Measurements from ENCODE around the gene FAM131C. TPM values are rescaled to one million over a fixed set of nuclear protein-coding genes. Genes with fewer than 3 reads are reported as not detected.

Gene FAM131C
- total RNA-seq, 2 donors from 2014 or later = 0.21 TPM; not detected in 1

- TF ChIP-seq CTCF (IDR thresholded peaks at IDR 0.05) = no peak
- intact Hi-C loops (cut with DNase I) = no loop called here
- Histone ChIP-seq H3K27ac (no peak overlapping the region), H3K9me3 (no peaks in the 10 kb centered on the region), H3K27me3 (peaks cover 4% of the 10 kb centered on the region), H3K4me3 (no peak overlapping the region), H3K36me3 (no peaks in the 10 kb centered on the region), H3K9ac (ENCODE audit: low read depth in 2 of 2, low read length in 2 of 2) (no peak overlapping the region), H3K4me1 (peaks cover 4% of the 10 kb centered on the region)
- DNase-seq = no peak
Measured at GRCh38 chr1:16071614-16072013, 1.8 kb downstream of the FAM131C start.

- DNase-seq = no peak
- intact Hi-C loops (cut with DNase I) = no loop called here
- H3K27ac ChIP-seq = no peak overlapping the region
- H3K27me3 ChIP-seq = peaks cover 4% of the 10 kb centered on the region
- H3K9me3 ChIP-seq = no peaks in the 10 kb centered on the region
- no peak overlapping the region for H3K9ac ChIP-seq (ENCODE audit: low read depth in 2 of 2, low read length in 2 of 2)
- no peaks in the 10 kb centered on the region for H3K36me3 ChIP-seq
- no peak overlapping the region for H3K4me3 ChIP-seq
- H3K4me1 ChIP-seq = peaks cover 4% of the 10 kb centered on the region
- no peak for TF ChIP-seq CTCF (IDR thresholded peaks at IDR 0.05)
Measured at GRCh38 chr1:16070640-16071355, 2.7 kb downstream of the FAM131C start.

GRCh38 chr1:16068356-16069270 is 4.8 kb downstream of the FAM131C start:
- DNase-seq = no peak
- no peak for TF ChIP-seq CTCF (IDR thresholded peaks at IDR 0.05)
- intact Hi-C loops (cut with DNase I) = no loop called here
- H3K9me3 ChIP-seq = no peaks in the 10 kb centered on the region
- no peak overlapping the region for H3K27ac ChIP-seq
- peaks cover 4% of the 10 kb centered on the region for H3K4me1 ChIP-seq
- H3K36me3 ChIP-seq = no peaks in the 10 kb centered on the region
- H3K9ac ChIP-seq (ENCODE audit: low read depth in 2 of 2, low read length in 2 of 2) = no peak overlapping the region
- H3K4me3 ChIP-seq = no peak overlapping the region
- H3K27me3 ChIP-seq = peaks cover 4% of the 10 kb centered on the region

- DNase-seq = no peak
- Histone ChIP-seq H3K27me3 (peaks cover under 1% of the 10 kb centered on the region), H3K9me3 (no peaks in the 10 kb centered on the region), H3K4me1 (peaks cover 2% of the 10 kb centered on the region), H3K27ac (no peak overlapping the region), H3K9ac (ENCODE audit: low read depth in 2 of 2, low read length in 2 of 2) (no peak overlapping the region), H3K4me3 (no peak overlapping the region), H3K36me3 (no peaks in the 10 kb centered on the region)
- intact Hi-C loops (cut with DNase I) = no loop called here
- no peak for TF ChIP-seq CTCF (IDR thresholded peaks at IDR 0.05)
Measured at GRCh38 chr1:16067933-16068332, 5.5 kb downstream of the FAM131C start.

- no peak for TF ChIP-seq CTCF (IDR thresholded peaks at IDR 0.05)
- intact Hi-C loops (cut with DNase I) = no loop called here
- Histone ChIP-seq H3K27me3 (no peaks in the 10 kb centered on the region), H3K9me3 (no peaks in the 10 kb centered on the region), H3K9ac (ENCODE audit: low read depth in 2 of 2, low read length in 2 of 2) (no peak overlapping the region), H3K4me3 (no peak overlapping the region), H3K36me3 (no peaks in the 10 kb centered on the region), H3K4me1 (no peaks in the 10 kb centered on the region), H3K27ac (no peak overlapping the region)
- peak; percentile 67 for DNase-seq
Measured at GRCh38 chr1:16067127-16067768, 6.2 kb downstream of the FAM131C start.
